T follicular helper cell (primary cell): ENCODE measurements around the gene MOCS1.

Experiments
- DNase-seq: peaks from one replicate; pipeline ENCODE4 v3.0.0-alpha.2; 2020; ENCODE audit warnings: low read depth

MOCS1 gene

DNA sequence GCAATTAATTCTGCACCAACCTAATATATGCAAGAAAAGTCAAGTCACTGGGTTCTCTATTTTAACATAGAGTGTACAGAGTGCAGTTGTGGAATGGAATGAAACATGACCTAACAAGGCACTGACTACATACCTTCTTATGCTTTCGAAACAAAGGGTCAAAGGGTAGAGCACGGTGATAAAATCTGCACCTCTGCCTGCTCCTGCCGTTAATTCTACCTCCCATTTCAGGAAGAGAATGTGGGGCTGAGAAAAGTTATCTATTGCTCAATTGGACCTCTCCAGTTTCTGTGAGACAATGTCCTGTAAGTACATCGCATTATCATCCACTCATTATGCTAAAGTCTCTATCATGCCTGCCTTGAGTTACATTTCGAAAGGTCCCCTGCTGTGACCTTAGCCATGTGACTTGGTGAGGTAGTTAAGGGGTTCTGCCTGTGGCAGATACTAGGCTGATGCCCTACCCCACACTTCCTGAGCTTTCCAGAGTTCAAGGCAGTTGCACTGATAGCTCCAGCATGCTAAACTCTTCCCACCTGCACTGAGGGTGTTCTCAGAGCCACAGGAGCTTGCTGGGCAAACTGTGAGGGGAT lies 14.0 kb upstream of the MOCS1 start:
- DNase-seq: no peak

DNA sequence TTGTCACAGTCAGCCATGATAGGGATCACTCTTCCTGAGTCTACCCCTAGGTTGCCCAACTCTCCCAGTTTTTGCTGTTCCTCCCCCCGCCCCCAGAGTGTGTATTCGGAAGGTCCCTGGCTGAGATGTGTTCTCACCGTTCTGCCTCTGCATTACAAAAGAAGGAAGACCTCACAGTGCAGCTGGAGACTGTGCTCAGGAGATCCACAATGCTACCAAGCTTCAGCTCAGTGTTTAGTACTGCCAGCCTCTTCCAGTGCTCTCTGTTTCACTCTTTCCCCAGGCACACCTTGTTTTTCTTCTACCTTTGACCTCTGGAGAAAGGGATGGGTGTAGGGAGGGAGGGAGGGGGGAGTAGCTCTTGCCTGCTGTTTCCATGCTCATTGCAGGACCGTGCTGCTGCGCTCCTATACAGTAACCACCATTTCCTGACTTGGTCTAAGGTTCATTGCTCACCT lies 13.4 kb upstream of the MOCS1 start:
- no peak for DNase-seq

DNA sequence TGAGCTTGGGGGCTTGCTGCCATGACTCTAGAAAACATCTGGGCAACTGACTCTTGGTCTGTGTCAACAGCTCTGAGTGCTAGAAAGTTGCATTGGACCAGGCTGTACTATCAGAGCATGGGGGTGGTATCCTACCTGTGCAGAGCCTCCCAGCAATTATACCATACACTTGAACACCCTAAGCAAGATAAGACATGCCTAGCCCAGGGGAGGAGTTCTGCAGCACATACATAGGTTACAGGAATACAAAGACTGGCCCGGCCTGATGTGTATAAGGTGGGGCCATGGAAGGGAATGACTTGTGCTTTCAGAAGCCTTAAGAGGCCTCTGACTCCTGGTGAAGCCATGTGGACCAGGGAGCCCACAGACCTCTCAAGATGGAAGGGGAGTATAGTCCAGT lies 11.4 kb upstream of the MOCS1 start:
- DNase-seq: no peak

DNA sequence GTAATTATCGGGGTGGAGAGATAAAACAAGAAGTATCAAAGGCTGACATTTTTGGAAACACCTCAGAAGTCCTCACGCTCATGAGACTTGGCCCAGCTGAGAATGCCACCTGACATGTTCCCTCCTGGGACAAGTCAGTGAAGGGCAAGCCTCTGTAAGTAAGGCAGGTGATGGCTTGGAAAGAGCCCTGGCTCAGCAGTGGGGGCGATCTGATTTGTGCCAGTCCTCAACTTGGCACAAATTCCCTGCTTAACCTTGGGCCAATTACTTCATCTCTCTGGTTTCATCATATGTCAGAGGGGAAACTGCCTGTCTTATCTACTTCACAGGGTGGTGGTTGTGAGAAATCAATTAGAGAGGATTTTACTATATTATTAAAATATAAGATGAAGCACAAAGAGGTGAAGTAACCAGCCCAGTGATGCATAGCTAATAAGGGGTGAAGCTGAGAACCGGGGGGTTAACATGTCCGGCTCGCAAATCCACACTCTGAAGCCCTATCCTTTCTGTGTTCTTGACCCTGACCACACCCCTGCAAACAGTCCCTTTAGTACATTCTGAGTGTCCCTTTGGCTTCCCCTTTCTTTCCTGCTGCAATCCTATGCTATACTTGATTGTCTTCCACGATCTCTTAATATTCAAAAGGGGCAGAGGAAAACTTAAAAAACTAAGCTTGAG lies 8.8 kb upstream of the MOCS1 start:
- no peak for DNase-seq

- no peak for DNase-seq
Observed at GRCh38 chr6:39941820-39942219, 7.6 kb upstream of the MOCS1 start.

- no peak for DNase-seq
Observed at GRCh38 chr6:39941138-39941537, 6.9 kb upstream of the MOCS1 start.

DNA sequence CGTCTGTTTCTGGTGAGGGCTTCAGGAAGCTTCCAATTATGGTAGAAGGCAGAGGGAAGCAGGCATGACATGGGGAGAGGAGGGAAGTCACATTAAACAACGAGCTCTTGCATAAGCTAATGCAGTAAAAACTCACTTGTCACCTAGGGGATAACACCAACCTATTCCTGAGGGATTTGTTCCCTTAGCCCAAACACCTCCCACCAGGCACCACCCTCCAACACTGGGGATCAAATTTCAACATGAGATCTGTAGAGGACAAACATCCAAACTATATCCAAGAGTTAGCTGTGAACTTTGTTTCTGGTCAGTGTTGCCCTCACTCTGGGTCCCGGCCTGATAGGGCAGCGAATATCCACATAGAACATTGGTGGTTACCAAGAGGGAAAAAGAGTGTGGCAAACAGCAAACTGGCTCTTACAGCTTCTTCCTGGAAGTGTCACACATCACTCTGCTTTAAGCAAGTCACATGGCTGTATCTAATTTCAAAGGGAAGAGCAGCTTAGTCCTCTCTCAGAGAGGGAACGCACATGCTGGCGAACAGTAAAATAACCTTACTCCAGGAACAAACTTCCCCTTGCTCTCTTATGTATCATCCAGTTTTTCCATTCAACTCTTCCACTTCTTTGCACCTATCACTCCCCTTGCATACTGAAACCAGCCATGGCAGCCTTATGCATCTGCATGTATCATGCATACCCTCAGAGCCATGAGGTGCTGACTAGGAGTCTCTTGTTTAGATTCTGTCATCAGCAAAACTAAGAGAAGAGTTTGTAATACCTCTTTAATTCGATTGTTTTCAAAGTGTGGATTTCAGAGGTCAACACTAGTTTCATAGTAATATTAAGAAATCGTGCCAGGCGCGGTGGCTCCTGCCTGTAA lies 4.8 kb upstream of the MOCS1 start:
- no peak for DNase-seq

GRCh38 chr6:39937686-39938333 lies 3.5 kb upstream of the MOCS1 start:
- no peak for DNase-seq

GRCh38 chr6:39936857-39937256 lies 2.6 kb upstream of the MOCS1 start:
- no peak for DNase-seq

GRCh38 chr6:39935241-39935640 lies 979 bp upstream of the MOCS1 start:
- no peak for DNase-seq

GRCh38 chr6:39933669-39934130 lies 562 bp downstream of the MOCS1 start:
- no peak for DNase-seq

DNA sequence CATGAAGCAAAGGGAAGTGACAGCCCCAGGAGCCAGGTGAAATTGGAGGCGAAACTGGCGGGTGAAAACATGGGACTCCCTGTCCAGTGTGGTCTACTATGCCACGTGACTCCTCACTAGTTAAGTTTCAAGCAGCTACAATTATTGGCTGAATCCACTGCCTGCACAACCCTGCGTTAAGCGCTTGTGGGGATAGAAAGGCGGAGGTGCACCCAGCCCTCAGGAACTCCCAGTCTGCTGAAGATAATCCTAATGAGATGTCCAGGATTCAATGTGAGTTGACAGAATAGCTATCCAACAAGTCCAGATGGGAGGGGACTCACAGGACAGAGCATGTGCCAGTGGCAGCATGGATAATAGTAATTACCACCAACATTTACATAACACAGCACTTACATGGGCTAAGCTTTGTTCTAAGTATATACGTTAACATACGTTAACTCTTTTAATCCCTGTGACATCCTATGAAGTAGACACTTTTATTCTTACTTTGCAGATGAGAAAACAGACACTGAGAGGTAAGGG lies 1.8 kb downstream of the MOCS1 start:
- no peak for DNase-seq

DNA sequence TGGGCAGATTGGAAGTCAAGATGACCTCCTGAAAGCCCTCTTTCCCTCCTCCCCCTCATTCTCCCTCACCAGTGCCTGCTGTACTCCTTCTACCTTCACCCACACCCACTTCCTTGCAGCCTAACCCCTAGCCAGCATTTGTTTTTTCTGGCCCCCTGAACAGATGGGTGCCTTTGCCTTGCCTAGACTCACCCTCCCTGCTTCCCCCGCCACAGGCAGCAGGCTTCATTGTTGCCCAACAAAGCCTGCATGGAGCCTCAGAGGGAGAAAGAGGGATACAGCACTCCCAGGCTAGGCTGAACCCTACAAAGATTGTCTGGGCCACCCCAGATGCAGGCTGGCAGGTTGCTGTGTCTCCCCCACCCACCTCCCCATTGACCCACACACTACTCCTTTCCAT lies 2.7 kb downstream of the MOCS1 start:
- DNase-seq: no peak

GRCh38 chr6:39930540-39930939 lies 3.7 kb downstream of the MOCS1 start:
- no peak for DNase-seq

GRCh38 chr6:39929733-39930461 lies 4.4 kb downstream of the MOCS1 start:
- no peak for DNase-seq

- no peak for DNase-seq
Observed at GRCh38 chr6:39929039-39929732, 5.1 kb downstream of the MOCS1 start.

GRCh38 chr6:39927159-39927558 lies 7.1 kb downstream of the MOCS1 start:
- DNase-seq: no peak

GRCh38 chr6:39926668-39927067 lies 7.6 kb downstream of the MOCS1 start:
- DNase-seq: no peak

DNA sequence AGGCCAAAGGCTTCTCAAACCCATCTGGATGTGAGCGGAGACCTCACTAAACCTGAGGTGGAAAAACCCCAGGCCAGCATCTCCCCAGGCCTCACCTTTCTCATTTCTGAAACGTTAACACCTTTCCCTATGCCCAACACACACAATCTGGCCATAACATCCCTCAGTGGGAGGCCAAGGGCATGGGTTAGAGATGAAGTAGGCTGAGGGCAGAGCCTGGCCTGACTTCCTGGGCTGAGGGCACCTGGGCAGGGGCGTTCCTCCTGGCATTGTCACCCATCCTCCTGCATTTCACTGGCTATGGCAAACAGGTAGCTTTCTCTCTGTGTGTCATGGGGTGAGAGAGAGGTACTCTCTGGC lies 8.4 kb downstream of the MOCS1 start:
- DNase-seq: no peak

DNA sequence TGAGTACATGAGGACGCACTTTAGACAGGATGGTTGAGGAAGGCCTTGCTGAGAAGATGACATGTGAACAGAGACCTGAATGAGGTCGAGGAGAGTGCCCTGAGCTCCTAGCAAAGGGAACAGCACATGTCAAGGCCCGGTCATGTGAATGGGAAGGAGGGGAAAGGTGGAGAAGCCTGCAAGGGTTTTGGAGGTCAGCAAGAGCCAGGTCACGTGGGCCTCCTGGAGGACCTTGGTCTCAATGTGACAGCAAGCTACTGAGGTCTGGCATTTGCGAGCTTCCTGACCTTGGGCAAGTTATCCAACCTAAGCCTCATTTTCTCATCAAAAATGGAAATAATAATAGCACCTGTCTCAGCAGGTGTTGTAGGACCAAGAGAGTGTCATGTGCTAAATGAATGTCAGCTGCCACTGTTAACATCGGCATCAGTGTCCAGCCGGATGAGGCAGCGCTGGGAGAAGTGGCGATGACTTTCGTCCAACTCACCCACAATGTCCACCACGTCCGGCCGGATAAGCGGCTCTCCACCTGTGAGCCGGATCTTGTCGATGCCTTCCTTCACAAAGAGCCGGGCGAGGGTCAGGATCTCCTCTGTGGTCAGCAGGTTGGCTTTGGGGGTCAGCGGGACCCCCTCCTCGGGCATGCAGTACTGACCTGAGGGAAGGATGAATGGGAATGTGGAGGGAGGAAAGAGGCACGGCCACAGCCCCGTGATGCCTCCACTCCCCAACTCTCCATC lies 8.9 kb downstream of the MOCS1 start:
- DNase-seq: no peak
